EL (cell line): Measurements from ENCODE around the gene ATP8A2.

Experiments used
- DNase-seq: peaks from one replicate; pipeline ENCODE4 v3.0.0-alpha.2; 2016

ATP8A2 gene

DNA sequence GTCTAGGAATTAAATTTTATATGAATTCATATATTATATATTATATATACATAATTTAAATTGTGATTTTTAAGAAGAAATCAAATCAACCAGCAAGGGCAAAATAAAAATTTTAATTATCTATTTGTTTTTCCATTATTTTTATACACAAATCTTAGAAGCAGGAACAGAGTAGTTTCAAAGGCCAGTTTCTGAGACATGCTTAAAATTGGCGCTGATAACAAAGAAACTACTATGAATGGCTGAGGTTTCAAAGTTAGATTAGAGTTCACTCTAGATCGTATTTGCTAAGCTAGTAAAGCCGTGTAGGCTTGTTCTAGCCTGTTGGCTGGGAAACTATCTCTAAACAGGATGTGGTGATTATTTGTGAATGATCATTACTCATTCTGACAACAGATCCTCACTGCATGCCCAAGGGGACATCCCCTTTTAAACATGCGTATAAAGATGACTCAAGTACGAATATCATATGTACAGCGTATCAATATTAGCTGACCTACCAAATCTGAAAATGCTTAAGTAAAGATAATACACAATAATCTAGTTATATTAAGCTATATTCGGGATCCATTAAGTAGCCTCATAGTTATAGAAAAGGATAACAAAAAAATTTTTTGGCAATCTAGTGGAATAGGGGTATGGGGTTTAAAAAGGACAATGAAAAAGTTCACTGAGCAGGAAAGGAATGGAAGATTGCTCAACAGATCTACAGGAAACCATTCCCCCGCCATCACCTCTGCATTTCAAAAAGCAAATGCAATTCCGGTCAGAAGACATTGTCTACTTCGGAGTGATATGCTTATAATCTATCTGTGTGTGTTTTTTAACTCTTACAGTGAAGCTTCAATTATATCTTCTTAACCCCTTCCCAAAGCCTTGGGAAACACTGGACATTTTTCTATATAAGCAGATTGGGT lies 529.9 kb downstream of the ATP8A2 start:
- peak; percentile 64 for DNase-seq

GRCh38 chr13:25902455-25902854 lies 530.7 kb downstream of the ATP8A2 start:
- DNase-seq = no peak

DNA sequence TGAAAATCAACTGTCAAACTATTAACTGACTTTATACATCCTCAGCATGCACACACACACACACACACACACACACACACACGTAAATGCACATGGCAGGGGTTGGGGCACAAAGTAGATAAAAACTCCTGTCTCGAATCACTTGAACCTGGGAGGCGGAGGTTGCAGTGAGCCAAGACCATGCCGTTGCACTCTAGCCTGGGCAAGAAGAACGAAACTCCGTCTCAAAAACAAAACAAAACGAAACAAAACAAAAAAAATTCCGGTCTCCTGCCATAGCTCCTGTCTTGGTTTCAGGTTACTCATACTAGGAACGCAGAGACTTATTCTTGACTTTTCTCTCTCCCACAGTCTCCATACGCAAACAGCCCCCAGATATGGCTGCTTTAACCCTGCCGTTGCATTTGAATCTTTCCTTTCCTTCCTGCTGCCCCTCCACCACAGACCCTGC lies 531.1 kb downstream of the ATP8A2 start:
- no peak for DNase-seq

DNA sequence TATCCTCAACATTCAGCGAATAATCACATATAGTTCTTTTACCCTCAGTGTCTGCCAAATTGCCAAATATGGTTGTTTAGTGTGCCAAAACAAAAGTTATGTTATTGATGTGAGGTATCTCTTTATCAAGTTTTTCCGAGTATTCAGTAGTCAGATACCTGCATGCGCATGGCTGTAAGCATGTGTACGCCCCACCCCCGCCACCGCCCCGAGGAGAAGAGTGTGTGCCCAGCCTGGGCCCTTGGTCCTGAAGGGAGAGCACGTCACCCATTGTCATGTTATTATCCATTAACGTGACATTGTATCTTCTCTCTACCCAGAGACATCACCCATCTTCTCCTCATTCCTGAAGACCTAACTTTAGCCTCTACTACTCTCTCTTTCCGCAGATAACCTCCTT lies 533.1 kb downstream of the ATP8A2 start:
- DNase-seq = no peak

DNA sequence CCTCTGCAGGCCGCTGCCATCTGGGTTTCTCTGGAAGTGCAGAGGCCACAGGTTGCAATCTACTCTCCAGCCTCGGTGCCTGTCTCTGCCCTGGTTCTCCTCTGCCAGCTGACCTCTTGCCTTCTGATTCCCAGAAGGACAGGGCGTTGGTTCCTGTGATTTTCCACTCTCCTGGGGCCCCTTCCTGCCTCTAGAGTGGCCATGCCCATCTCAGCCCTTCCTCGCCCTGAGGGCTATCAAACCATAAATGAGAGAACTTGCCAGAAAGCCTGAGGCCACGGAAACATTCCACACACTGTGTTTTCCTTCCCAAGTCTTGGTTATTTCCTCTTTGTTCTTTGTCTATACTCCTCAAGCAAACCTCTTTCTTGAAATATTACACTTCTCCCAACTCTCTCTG lies 533.8 kb downstream of the ATP8A2 start:
- peak; percentile 7 for DNase-seq

DNA sequence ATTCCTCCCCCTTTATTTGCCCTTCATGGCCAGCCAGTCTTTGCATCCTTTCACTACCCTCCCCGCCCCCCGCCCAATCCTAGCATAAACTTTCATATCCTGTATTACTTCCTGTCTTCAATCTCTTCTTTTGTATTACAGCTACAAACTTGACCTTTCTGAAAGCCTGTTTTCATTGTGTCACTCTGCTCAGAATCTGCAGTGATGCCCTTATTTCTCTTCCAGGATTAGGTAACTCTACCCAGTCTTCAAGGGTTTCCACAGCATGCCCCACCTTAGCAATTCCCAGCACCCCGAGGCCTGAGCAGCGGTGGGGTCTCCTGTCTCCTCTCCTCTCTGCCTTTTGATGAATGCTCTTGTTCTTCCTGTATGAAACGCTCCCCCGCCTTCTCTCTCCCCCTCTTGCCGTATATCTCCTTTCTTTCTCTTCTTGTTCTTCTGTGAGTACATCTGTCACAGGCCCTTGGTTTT lies 534.5 kb downstream of the ATP8A2 start:
- DNase-seq = no peak

GRCh38 chr13:25908366-25908765 lies 536.6 kb downstream of the ATP8A2 start:
- DNase-seq = no peak

DNA sequence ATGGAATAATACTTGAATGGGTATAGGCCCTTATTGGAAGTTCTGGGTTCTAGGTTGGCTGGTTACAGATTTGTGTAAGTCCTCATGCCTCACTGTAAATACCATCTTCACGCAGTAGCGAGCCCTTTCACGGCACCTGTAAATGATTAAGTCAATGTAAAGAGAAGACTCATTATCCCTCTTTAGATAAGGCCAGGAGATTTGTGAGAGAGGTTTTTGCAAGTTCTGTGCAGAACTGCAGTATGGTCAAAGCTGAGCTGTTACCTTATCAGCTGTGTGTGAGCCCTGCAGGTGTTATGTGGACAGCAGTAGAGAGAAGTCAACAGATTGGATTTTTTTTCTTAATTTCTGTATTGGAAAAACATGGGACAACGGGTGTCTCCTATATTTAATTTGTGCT lies 538.5 kb downstream of the ATP8A2 start:
- no peak for DNase-seq

- no peak for DNase-seq
Observed at GRCh38 chr13:25910991-25911419, 539.2 kb downstream of the ATP8A2 start.

- no peak for DNase-seq
Observed at GRCh38 chr13:25912961-25913360, 541.2 kb downstream of the ATP8A2 start.

- no peak for DNase-seq
Observed at GRCh38 chr13:25915840-25916518, 544.2 kb downstream of the ATP8A2 start.

DNA sequence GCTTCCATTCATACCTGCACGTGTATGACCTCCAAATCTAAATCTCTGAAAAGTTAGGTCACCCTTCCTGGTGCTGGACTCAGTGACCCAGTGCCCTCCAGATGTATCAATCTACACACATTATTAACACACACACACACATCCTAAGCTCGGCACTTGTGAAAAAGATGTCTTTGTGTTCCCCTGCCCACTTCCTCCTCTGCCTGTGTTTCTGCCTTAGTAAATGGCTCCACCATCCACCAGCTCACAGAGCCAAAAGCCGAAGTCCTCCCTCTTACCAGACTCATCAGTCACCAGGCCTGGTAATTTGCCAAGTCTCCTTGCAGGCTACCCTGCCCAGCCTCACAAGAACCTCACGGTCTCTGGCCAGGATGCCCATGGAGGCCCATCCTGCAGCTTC lies 548.5 kb downstream of the ATP8A2 start:
- no peak for DNase-seq

GRCh38 chr13:25920931-25921330 lies 549.2 kb downstream of the ATP8A2 start:
- no peak for DNase-seq

DNA sequence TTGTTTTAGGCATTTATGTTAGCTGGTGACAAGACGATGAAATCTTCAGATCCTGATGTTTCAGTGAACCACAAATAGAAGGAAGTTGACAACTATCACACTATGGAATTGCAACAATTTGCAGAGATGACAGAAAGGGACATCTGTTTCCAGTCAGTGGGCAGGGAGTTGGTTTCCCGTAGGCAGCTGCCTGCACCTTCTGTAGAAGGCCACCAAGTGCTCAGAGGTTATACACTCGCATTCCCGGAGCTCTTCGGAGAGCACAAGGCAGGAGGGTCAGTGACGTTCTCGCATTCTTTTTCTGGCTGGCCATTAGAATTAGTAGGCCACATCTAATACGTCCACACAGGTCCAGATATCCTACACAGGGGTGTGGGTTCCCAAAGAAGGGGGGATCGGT lies 550.6 kb downstream of the ATP8A2 start:
- DNase-seq = no peak

- no peak for DNase-seq
Observed at GRCh38 chr13:25923217-25924085, 551.7 kb downstream of the ATP8A2 start.

- no peak for DNase-seq
Observed at GRCh38 chr13:25927363-25927762, 555.6 kb downstream of the ATP8A2 start.

DNA sequence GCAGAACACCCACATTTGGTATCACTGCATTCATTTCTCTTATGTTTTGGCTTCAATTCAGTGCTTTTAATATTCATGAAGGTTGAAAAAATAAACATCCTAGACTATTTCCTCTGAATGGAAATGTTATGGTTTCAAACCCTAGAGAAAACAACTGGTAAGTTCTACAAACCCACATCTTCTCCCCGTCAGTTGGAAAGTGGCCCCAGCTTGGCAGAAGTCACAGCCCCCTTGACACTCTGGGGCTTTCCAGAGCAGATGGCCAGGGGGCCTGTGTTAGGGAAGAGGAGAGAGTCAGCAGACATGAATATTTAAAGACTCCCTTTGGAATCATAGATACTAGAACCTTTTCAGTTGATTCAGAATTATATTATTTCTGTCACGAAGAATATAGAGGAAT lies 556.2 kb downstream of the ATP8A2 start:
- DNase-seq = no peak

- no peak for DNase-seq
Observed at GRCh38 chr13:25928941-25929505, 557.2 kb downstream of the ATP8A2 start.

GRCh38 chr13:25929816-25930215 lies 558.0 kb downstream of the ATP8A2 start:
- no peak for DNase-seq

DNA sequence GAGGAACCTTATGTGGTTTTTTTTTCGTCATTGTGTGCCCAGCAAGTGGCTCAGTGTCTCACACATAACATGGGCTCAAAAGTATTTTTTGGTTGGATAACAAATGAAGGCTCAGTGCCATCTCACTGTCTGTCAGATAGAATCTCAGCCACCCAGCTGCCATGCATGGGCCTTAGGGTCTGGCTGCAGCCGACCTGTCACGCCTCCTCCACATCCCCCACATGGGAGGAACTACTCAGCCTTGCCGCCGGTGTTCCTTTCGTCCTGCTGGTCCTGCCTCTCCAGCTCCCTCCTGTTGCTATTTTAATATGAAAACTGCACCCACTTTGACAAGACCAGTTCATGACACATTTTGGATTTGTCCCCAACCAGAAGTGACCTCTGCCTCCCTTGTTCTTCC lies 558.9 kb downstream of the ATP8A2 start:
- no peak for DNase-seq

DNA sequence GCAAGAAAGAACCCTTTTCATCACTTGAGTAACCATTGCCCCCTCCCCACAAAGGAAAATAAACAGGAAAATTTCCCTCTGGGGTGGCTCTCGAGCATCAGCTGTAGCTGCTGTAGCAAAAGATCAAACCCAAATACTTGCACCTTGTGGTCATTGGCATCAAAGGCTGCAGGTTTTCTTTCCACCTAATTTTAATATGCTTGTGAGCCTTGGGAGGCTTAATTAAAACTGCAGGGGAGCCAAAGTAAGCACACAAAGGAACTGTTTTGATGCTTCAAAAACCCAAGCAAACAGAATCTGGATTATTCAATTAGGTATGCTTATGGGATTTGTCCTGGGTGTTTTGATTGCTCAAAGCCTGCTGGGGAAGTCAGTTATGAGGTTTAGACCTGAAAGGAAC lies 560.6 kb downstream of the ATP8A2 start:
- DNase-seq = no peak

DNA sequence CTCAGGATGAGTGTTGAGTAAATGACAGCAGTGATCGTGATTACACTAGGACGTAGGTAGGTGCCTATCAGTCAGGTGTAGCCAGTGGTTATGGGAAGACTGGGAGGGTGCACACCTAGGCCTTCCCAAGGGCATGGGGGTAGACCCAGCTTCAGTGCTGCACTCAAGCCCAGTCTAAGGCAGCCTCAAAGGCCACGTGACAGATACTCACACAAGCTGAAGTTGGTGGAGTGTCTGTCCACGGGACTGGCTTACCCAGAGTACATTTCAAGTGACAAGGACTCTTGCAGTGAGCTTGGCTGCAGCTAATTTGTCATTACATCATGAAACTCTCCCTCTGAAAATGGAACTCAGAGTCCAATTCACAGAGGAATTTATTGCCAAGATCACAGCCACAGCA lies 561.7 kb downstream of the ATP8A2 start:
- no peak for DNase-seq

GRCh38 chr13:25934127-25934526 lies 562.4 kb downstream of the ATP8A2 start:
- DNase-seq = no peak
